Erythroblast (primary cell): ENCODE measurements around the gene LRP1B.

Source experiments
- GATA1 ChIP-seq: IDR thresholded peaks from 2 replicates; pipeline ENCODE4 v1.6.1; 2011; ENCODE audit warnings: low read depth, mild to moderate bottlenecking, control low read depth, low read length, moderate library complexity
- POLR2A ChIP-seq: IDR thresholded peaks from 2 replicates; pipeline ENCODE4 v1.6.1; 2011; ENCODE audit warnings: mild to moderate bottlenecking, low read length

- TF ChIP-seq POLR2A (no peak), GATA1 (no peak)
Measured at GRCh38 chr2:142082368-142082767, 48.4 kb downstream of the LRP1B start.
